GM21825 (cell line): ENCODE measurements around the gene TLE1.

Experiments used
- ATAC-seq: cut with Tn5 transposase; IDR thresholded peaks from one replicate; pipeline ENCODE4 v1.9.1; 2021; ENCODE audit warnings: mild to moderate bottlenecking, moderate library complexity; ENCODE audit not compliant: unreplicated experiment

TLE1 gene

GRCh38 chr9:81686614-81687520, 2.5 kb downstream of the TLE1 start:
- no peak for ATAC-seq

- no peak for ATAC-seq
Measured at GRCh38 chr9:81685763-81686613, 3.4 kb downstream of the TLE1 start.

GRCh38 chr9:81684635-81685034, 4.7 kb downstream of the TLE1 start:
- ATAC-seq, result no peak

GRCh38 chr9:81683704-81684103, 5.6 kb downstream of the TLE1 start:
- no peak for ATAC-seq

GRCh38 chr9:81683238-81683637, 6.1 kb downstream of the TLE1 start:
- ATAC-seq, result no peak

- no peak for ATAC-seq
Measured at GRCh38 chr9:81682797-81683196, 6.5 kb downstream of the TLE1 start.

- no peak for ATAC-seq
Measured at GRCh38 chr9:81682177-81682576, 7.2 kb downstream of the TLE1 start.

- ATAC-seq, result no peak
Measured at GRCh38 chr9:81680506-81680905, 8.8 kb downstream of the TLE1 start.

GRCh38 chr9:81680006-81680405, 9.3 kb downstream of the TLE1 start:
- ATAC-seq, result no peak

- ATAC-seq, result no peak
Measured at GRCh38 chr9:81678088-81678487, 11.3 kb downstream of the TLE1 start.

- ATAC-seq, result no peak
Measured at GRCh38 chr9:81676395-81676794, 13.0 kb downstream of the TLE1 start.

- no peak for ATAC-seq
Measured at GRCh38 chr9:81673310-81673709, 16.0 kb downstream of the TLE1 start.

GRCh38 chr9:81671880-81672280, 17.5 kb downstream of the TLE1 start:
- ATAC-seq, result no peak

- ATAC-seq, result no peak
Measured at GRCh38 chr9:81669866-81670265, 19.5 kb downstream of the TLE1 start.

GRCh38 chr9:81669041-81669651, 20.2 kb downstream of the TLE1 start:
- ATAC-seq, result no peak

GRCh38 chr9:81666123-81666522, 23.2 kb downstream of the TLE1 start:
- ATAC-seq, result no peak

- ATAC-seq, result no peak
Measured at GRCh38 chr9:81665322-81665871, 23.9 kb downstream of the TLE1 start.

GRCh38 chr9:81664638-81665222, 24.6 kb downstream of the TLE1 start:
- no peak for ATAC-seq

- ATAC-seq, result no peak
Measured at GRCh38 chr9:81661339-81661738, 28.0 kb downstream of the TLE1 start.

GRCh38 chr9:81656871-81657337, 32.4 kb downstream of the TLE1 start:
- no peak for ATAC-seq

- peak; percentile 67 for ATAC-seq
Measured at GRCh38 chr9:81656004-81656403, 33.3 kb downstream of the TLE1 start.
